GM15510 (cell line): ENCODE data around the gene SUPT6H.

Experiments used
- POLR2A ChIP-seq: IDR thresholded peaks from 3 replicates; pipeline ENCODE4 v1.6.1; 2011; ENCODE audit warnings: borderline replicate concordance; ENCODE audit not compliant: insufficient read length; ENCODE audit errors: extremely low read depth

The SUPT6H gene

DNA sequence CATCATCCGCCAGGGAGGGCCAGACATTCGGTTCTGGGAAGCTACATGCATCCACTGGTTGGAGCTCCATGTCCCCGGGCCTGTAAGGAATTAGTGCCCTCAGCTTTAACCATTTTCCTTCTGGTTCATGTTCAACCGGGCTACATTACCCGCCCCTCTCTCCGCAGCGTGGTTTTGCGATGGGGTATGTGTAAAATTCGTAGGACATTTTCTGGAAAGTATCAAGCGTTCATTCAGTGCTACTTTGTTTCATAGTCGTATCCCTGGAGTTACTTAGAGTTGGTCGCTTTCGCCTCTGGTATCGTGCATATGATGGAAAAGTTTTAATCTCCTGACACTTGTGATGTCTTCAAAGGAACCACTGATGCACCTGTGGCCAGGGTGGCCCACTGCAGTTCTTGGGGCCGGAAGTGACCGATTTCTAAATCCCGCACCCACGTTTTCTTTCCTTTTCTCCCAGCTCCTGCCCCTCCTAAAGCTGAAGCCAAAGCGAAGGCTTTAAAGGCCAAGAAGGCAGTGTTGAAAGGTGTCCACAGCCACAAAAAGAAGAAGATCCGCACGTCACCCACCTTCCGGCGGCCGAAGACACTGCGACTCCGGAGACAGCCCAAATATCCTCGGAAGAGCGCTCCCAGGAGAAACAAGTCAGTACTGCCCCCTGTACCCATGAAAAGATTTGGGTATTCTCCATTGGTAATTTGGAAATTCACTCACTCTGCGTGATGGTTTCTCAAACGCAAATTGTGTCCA lies 58.4 kb downstream of the SUPT6H start:
- TF ChIP-seq POLR2A, result no peak

DNA sequence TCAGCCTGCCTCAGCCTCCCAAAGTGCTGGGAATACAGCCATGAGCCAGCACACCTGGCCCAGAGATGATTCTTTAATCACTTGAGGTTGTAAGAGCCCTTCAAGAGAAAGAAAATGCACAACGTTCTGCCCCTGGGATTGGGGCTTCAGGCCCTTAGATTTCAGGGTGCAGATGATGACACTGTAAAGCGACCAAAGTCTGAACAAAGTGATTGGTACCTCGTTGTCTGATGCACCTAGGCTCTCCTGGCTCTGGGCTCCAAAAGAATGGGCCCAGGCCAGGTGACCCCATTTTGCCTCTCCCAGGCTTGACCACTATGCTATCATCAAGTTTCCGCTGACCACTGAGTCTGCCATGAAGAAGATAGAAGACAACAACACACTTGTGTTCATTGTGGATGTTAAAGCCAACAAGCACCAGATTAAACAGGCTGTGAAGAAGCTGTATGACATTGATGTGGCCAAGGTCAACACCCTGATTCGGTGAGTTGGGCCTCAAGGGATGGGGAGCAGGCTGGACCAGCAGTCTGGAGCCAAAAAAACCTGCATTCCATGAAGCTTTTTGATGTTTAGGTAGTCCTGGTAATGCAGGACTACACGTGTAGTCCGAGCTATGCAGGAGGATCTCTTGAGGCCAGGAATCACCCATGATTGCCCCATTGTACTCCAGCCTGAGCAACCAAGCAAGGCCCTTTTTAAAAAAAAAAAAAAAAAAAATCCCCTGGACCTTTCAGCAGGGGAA lies 60.6 kb downstream of the SUPT6H start:
- TF ChIP-seq POLR2A, result no peak

DNA sequence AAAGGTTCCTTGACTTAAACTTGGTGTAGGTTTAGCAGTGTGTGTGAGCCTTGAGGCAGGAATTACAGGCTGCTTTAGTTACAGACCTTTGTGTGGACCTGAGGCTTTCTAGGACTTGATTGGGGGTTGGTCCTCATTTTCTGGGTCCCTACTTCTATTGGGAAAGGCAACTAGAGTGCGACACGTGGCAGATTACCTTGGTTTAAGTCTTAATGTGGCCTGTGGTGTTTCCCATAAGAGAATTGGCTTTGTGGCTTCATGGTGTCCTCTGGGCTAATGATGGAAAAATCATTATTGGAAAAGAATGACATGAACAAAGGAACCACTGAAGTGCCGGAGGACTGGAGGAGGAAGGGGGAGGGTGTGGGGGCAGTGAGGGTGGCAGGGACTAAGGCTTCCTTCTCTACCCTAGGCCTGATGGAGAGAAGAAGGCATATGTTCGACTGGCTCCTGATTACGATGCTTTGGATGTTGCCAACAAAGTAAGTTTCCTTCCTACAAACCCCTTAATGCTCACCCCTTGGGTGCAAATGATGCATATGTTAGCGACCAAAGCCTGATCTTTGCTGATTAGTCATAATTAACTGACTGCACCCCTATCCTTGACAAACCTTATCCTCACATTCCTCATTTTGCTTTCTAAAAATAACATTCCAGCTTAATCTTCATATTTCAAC lies 61.3 kb downstream of the SUPT6H start:
- TF ChIP-seq POLR2A, result no peak

DNA sequence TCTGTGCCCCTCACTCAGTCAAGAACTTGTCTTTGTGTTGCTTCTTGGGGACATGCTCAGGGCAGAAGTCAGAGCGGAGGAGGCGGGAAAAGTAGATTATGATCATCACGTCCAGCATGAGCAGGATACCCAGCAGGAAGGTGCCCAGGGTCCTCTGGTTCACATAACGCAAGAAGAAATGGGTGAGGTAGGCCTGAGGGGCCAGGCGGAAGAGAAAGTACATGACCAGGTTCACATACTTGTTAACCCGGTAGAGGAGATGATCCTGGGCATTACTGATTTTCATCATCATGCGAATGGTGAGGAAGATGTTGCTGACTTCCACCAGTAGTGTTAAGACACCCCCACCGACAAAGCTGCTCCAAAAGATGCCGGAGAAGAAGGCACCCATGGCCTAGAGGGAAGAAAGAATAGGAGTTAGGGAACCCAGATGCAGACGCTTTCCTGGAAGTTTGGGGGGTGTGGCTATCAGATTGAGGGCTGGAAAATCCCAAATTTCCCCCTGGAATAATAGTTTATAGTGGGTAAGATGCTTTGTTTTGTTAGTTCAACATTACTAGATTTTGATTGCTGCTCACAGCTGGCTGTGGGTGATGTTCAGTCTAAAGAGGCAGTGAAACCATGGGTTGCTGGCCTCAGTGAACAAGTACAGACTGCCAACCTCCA lies 62.6 kb downstream of the SUPT6H start:
- no peak for TF ChIP-seq POLR2A

DNA sequence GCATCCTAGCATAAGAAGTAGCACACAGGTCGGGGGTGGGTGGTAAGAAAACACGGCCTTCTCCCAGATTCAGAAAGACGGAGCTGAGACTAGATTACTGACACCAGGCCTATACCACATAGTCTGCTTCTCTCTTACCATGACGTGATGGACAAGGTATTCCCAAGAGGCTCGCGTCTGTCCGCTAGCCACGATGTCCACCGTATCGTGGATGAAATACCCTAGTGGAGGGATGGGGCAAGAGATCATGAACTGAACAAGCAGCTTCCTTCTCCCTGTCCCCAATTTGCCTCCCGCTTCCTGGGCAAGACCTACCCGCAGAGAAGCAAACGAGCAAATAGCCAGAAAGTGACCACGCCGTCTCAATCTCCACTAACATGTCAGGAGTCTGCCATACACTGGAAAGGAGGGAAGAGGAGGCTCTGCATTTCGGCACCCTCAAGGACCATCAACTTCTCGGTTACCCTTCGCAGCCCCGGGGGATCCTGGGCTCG lies 63.2 kb downstream of the SUPT6H start:
- peak; percentile 42 for TF ChIP-seq POLR2A

DNA sequence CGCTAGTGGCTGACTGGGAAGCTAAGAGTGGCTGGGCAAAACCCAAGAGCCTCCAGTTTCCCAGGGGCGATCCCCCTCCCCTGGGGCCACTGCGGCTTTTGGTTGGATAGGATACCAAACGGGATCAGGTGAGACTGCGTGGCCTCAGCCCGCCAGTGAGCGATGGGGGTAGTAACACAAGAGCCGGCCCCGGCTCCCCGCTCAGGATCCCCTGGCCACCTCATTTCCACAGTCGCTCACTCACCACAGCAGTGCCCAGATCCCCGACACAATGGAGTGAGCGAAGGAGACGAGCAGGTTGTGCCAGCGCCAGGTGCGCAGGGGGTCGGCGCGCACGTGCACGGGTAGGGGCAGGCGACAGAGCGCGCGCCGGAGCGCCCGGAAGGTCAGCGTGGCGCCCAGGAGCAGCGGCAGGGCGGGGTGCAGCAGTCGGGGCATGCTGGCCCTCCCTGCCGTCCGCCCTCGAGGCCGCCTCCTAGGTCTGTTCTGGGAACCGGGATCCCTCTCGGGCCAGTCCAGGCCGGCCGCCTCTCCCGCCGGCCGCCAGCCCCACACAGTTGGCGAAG lies 63.7 kb downstream of the SUPT6H start:
- TF ChIP-seq POLR2A, result peak; percentile 79

DNA sequence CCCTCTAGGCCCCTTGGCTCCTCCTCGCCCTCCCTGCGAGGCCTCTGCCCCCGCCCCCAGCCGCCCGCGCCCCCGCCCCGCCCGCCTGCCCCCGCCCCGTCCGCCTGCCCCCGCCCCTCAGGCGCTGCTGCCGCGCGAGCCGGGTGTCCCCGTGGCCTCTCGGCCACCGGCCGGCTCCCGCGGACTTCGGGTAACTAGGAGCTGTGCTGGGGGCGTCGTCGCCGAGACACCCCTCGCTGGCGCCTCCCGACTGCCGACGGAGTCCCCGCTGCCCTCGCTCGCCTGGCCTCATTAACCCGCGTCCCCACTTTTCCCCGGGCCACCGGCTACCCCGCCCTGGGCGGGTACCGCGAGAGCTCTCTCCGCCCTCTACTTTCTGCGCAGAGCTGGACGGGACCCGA lies 64.2 kb downstream of the SUPT6H start, which contains the start of gene TLCD1:
TSS of gene TLCD1 (minus strand) at position 8 of the 401 bp plus-strand sequence. CDS start 136 bp downstream, outside the sequence.
- TF ChIP-seq POLR2A, result no peak

DNA sequence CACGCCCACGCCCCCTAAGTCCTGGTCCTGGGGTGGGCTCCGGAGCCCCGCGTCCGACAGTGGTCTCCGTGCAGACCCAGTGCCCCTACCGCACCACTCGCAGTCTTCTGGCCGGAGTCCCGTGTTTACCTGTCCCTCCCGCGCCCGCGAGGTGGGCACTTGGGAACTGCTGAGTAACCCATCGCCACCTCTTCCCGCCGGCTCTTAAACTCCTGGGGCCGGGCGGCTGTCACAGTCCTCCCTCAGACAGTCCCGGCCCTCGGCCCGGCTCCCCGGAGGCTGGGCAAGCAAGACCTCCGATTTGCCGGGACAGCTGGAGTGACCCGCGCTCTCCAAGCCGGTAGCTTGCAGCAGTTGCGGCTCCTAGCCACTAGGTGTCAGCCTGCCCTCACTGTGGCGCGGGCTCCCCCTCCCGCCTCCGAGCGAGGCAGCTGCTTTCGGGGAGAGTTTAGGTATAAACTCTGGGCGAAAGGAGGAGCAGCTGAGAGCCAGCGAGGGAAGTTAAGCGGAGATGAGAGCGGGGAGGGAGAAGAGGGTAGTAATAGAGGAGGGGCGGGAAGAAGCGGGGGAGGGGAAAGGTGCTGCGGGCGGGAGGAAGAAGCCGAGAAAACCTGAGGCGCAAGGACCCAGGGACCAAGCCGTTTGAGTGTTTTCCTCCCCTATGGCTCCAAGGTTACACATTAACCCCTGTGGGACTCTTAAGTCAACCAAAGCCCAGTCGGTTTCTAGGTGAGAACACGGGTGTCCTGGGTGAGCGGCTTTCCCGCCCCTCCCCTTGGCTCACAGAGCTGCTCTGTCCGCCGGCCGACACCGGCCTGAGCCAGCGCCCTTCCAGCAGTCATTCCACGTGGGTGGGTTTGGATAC lies 64.9 kb downstream of the SUPT6H start:
- TF ChIP-seq POLR2A, result peak; percentile 62

DNA sequence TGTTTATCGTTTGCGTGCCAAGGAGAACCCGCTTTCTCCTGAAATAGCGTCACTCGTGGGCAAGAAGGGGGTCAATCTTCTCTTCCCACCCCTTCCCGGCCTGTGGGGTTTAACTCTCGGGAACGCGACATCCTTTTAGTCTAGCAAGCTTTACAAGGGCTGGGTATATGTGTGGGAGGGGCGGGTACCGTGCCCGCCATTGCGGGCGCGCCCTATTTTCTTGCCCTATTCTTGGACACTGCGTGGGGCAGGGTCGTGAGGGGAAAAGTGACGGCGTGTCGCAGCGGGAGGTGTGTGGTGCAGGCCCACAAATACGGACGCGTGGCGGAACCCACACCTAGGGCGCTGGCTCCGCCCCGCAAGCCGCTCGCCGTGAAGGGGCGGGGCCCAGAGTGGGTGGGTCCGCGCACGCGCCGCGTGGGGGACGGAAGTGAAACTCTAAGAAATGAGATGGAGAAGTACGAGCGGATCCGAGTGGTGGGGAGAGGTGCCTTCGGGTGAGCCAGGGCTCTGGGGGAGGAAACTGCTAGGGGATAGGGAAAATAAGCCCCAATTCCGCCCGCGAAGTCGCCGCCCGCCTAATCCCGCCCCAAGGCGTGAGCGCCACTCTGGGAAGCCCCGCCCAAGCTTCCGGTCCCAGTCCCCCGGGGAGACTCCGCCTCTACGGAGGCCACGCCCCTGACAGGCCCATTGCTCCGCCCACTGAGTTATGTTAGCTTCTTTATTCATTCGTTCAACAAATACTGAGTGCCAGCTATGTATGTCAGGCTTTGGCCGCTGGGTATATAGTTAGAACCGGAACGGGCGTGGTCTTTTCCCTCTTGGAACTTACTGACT lies 66.6 kb downstream of the SUPT6H start, which contains the start of gene NEK8:
TSS of gene NEK8 (plus strand) at position 425 of the 837 bp plus-strand sequence. CDS start at position 451, 26 bp downstream.
- peak; percentile 73 for TF ChIP-seq POLR2A

DNA sequence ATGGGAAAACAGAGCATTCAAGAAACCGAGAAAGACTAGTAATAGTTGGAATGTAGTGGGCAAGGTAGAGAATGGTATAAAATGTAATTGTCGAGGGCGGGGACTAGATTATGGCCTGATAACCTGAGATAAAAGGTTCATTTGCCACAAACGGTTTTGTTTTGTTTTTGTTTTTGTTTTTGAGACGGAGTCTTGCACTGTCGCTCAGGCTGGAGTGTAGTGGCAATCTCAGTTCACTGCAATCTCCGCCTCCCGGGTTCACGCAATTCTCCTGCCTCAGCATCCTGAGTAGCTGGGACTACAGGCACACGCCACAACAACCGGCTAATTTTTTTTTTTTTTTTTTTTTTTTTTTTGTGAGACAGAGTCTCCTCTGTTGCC lies 67.9 kb downstream of the SUPT6H start:
- no peak for TF ChIP-seq POLR2A

DNA sequence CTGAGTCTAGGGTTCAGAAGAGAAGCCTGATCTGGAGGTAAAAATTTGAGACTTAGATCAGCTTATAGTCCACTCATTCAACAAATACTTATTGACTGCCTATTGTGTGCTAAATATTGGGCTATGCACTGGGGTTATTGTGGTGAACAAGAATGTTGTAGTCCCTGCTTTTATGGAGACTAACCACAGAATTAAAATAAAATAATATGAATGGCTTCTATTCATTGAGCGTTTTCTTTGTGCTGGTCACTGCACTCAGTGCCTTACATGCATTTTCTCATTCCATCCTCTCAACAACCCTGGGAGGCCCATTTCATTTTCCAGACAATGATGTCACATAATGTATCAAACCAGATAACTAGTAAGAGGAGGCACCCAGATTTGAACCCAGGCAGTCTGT lies 71.3 kb downstream of the SUPT6H start:
- no peak for TF ChIP-seq POLR2A

DNA sequence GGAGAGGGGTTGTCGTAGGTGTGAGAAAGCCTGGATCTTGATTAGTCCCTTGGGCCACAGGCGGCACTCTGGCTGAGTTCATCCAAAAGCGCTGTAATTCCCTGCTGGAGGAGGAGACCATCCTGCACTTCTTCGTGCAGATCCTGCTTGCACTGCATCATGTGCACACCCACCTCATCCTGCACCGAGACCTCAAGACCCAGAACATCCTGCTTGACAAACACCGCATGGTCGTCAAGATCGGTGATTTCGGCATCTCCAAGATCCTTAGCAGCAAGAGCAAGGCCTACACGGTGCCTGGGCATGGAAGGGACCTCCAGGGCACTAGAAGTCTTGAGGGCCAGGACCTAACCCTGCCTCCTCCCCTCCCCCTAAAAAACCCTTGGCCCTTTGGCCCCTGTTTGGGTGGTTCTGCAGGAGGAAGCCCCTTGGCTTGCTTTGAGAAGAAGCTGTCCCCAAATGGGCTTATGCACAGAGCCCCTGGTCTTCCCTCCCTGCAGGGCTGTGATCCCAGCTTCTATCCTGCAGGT lies 72.8 kb downstream of the SUPT6H start:
- no peak for TF ChIP-seq POLR2A

DNA sequence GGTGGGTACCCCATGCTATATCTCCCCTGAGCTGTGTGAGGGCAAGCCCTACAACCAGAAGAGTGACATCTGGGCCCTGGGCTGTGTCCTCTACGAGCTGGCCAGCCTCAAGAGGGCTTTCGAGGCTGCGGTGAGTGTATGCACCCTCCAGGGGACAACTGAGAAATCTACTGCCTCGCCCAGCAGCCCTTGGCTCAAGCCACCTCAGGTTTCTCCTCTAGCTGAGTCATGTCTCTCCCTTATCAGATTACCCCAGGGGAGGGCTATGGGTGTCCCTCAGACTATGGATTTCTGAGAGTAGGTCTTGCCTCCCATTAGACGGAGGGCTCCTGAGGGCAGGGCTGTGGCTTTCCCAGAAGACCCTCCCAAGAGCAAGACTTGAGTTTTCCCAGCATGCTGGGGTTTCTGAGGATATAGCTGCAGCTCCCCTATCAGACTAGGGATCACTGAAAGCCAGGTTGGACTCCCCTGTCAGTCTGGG lies 73.3 kb downstream of the SUPT6H start:
- TF ChIP-seq POLR2A, result no peak

DNA sequence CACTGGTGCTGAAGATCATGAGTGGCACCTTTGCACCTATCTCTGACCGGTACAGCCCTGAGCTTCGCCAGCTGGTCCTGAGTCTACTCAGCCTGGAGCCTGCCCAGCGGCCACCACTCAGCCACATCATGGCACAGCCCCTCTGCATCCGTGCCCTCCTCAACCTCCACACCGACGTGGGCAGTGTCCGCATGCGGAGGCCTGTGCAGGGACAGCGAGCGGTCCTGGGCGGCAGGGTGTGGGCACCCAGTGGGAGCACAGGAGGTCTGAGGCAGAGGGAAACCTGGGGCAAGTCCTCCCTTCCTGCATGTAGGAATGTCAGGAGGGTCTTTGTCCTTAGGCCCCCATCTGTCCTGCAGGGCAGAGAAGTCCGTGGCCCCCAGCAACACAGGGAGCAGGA lies 75.3 kb downstream of the SUPT6H start:
- no peak for TF ChIP-seq POLR2A
